H1 (cell line): ENCODE data around the gene ZNF618. TPM values are rescaled to one million over a fixed set of nuclear protein-coding genes. Genes with fewer than 3 reads are reported as not detected.

Experiments used
- CTCF ChIA-PET: fragments of 300-600 bp; sonication (Branson Sonifier 250); formaldehyde crosslinking; loops from one replicate; lab custom pipeline; 2021; ENCODE audit not compliant: partially characterized antibody; lab: Charles Lee
- POLR2A ChIA-PET: fragments of 300-600 bp; sonication (Branson Sonifier 250); formaldehyde crosslinking; loops from one replicate; lab custom pipeline; 2021; ENCODE audit warnings: inconsistent platforms; ENCODE audit not compliant: partially characterized antibody; lab: Charles Lee
- DNase-seq, 2 experiments: peaks; one replicate each; pipeline versions ENCODE4 v3.0.0 to v3.0.0-alpha.2; 2010 to 2022; ENCODE audit warnings: low spot score in 2 of 2, low read depth in 1 of 2, mixed read lengths in 1 of 2
- FAIRE-seq: peaks from 2 replicates; lab custom pipeline; 2011; peaks lifted over from hg19 to GRCh38; lab: Jason Lieb, UNC
- H2AFZ ChIP-seq: 2 replicates; pipeline ENCODE4 v1.8.1; 2012; ENCODE audit warnings: low read length, inconsistent platforms
- H2AK5ac ChIP-seq: 2 replicates; pipeline ENCODE4 v1.6.1; 2013; ENCODE audit warnings: low read depth, low read length
- H2BK120ac ChIP-seq: replicated peaks from 2 replicates; pipeline ENCODE3; 2013; ENCODE audit warnings: low read depth, low read length, inconsistent platforms
- H2BK12ac ChIP-seq: 2 replicates; pipeline ENCODE4 v1.6.1; 2013; ENCODE audit warnings: low read depth, low read length
- H2BK15ac ChIP-seq: 2 replicates; pipeline ENCODE4 v1.6.1; 2013; ENCODE audit warnings: low read length
- H2BK20ac ChIP-seq: 2 replicates; pipeline ENCODE4 v1.6.1; 2013; ENCODE audit warnings: low read length
- H2BK5ac ChIP-seq: 2 replicates; pipeline ENCODE4 v1.6.1; 2013; ENCODE audit warnings: low read depth, low read length
- H3K14ac ChIP-seq: 2 replicates; pipeline ENCODE4 v1.6.1; 2013; ENCODE audit warnings: inconsistent platforms; ENCODE audit not compliant: insufficient read length
- H3K18ac ChIP-seq: 2 replicates; pipeline ENCODE4 v1.6.1; 2013; ENCODE audit warnings: low read length; ENCODE audit errors: extremely low read depth
- H3K23ac ChIP-seq: 2 replicates; pipeline ENCODE4 v1.6.1; 2013; ENCODE audit warnings: inconsistent platforms; ENCODE audit not compliant: insufficient read length
- H3K23me2 ChIP-seq: 2 replicates; pipeline ENCODE4 v1.6.1; 2013; ENCODE audit warnings: low read depth, low read length
- H3K27ac ChIP-seq: 2 replicates; pipeline ENCODE4 v1.6.1; 2011; ENCODE audit warnings: low read depth, low read length, inconsistent platforms
- H3K27me3 ChIP-seq, 4 experiments: replicated peaks in 1 of 4; 1 replicate in 1 of 4; 2 replicates in 3 of 4; pipeline versions ENCODE4 v1.6.1 to v1.8.1; 2011 to 2013; ENCODE audit warnings: low read length in 3 of 4, mild to moderate bottlenecking in 3 of 4, inconsistent platforms in 2 of 4, mixed read lengths in 2 of 4, moderate library complexity in 1 of 4; ENCODE audit not compliant: control insufficient read depth in 3 of 4, insufficient read depth in 3 of 4; ENCODE audit errors: extremely low read depth in 1 of 4
- H3K36me3 ChIP-seq, 4 experiments: 2 replicates each; pipeline versions ENCODE4 v1.6.1 to v1.8.1; 2011 to 2013; ENCODE audit warnings: mild to moderate bottlenecking in 4 of 4, low read length in 3 of 4, moderate library complexity in 2 of 4, control low read depth in 1 of 4, inconsistent platforms in 1 of 4; ENCODE audit not compliant: insufficient read depth in 4 of 4, control insufficient read depth in 2 of 4
- H3K4ac ChIP-seq: replicated peaks from 2 replicates; pipeline ENCODE3; 2013; ENCODE audit warnings: low read length, low read depth, mixed read lengths, inconsistent platforms; ENCODE audit not compliant: insufficient read length
- H3K4me1 ChIP-seq, 4 experiments: replicated peaks in 1 of 4; 1 replicate in 1 of 4; 2 replicates in 3 of 4; pipeline versions ENCODE4 v1.6.1 to v1.8.1; 2011 to 2013; ENCODE audit warnings: low read length in 3 of 4, inconsistent platforms in 2 of 4, mixed read lengths in 1 of 4; ENCODE audit not compliant: insufficient read depth in 4 of 4, control insufficient read depth in 3 of 4
- H3K4me2 ChIP-seq, 2 experiments: 2 replicates each; pipeline versions ENCODE4 v1.6.1 to v1.8.1; 2011 to 2013; ENCODE audit warnings: low read depth in 2 of 2, low read length in 2 of 2, control low read depth in 1 of 2, inconsistent platforms in 1 of 2, mild to moderate bottlenecking in 1 of 2; ENCODE audit not compliant: insufficient read depth in 1 of 2
- H3K4me3 ChIP-seq, 4 experiments: fragments of 200-600, 300-600 bp in 1 of 4; sonication (generic), shearing (Covaris generic), sonication (Bioruptor Twin) in 1 of 4; 2 replicates each; pipeline versions ENCODE4 v1.5.1 to v1.8.1; 2011 to 2016; ENCODE audit warnings: low read length in 4 of 4, low read depth in 3 of 4, control low read depth in 2 of 4, inconsistent platforms in 2 of 4, mild to moderate bottlenecking in 2 of 4, mixed read lengths in 1 of 4, moderate library complexity in 1 of 4; ENCODE audit not compliant: insufficient read depth in 2 of 4; ENCODE audit errors: extremely low read depth in 1 of 4
- H3K56ac ChIP-seq: replicated peaks from 2 replicates; pipeline ENCODE3; 2013; ENCODE audit warnings: low read depth, mild to moderate bottlenecking, mixed read lengths, low read length, inconsistent platforms; ENCODE audit not compliant: insufficient read length
- H3K79me1 ChIP-seq: 2 replicates; pipeline ENCODE4 v1.6.1; 2013; ENCODE audit warnings: low read depth, low read length, control low read depth
- H3K79me2 ChIP-seq, 2 experiments: 2 replicates each; pipeline versions ENCODE4 v1.6.1 to v1.8.1; 2012 to 2013; ENCODE audit warnings: low read length in 2 of 2, mild to moderate bottlenecking in 2 of 2, inconsistent platforms in 1 of 2; ENCODE audit not compliant: insufficient read depth in 2 of 2, control insufficient read depth in 1 of 2
- H3K9ac ChIP-seq, 4 experiments: replicated peaks in 1 of 4; 1 replicate in 1 of 4; 2 replicates in 3 of 4; pipeline versions ENCODE4 v1.6.1 to v1.8.1; 2011 to 2013; ENCODE audit warnings: low read depth in 3 of 4, low read length in 3 of 4, control low read depth in 2 of 4, mild to moderate bottlenecking in 2 of 4, moderate library complexity in 2 of 4, inconsistent platforms in 1 of 4; ENCODE audit errors: extremely low read depth in 1 of 4
- H3K9me3 ChIP-seq, 2 experiments: 2 replicates each; pipeline versions ENCODE4 v1.6.1 to v1.8.1; 2012 to 2013; ENCODE audit warnings: mild to moderate bottlenecking in 2 of 2, moderate library complexity in 2 of 2, control low read depth in 1 of 2, inconsistent platforms in 1 of 2, low read depth in 1 of 2, low read length in 1 of 2, mixed read lengths in 1 of 2; ENCODE audit not compliant: insufficient read depth in 2 of 2
- H4K20me1 ChIP-seq, 2 experiments: replicated peaks in 1 of 2; 2 replicates each; pipeline versions ENCODE3 to v1.8.1; 2011 to 2013; ENCODE audit warnings: inconsistent platforms in 2 of 2, low read length in 2 of 2, mild to moderate bottlenecking in 1 of 2; ENCODE audit not compliant: insufficient read depth in 2 of 2, control insufficient read depth in 1 of 2
- H4K5ac ChIP-seq: 2 replicates; pipeline ENCODE4 v1.6.1; 2013; ENCODE audit warnings: low read length, low read depth, mixed read lengths, inconsistent platforms; ENCODE audit not compliant: insufficient read length
- H4K8ac ChIP-seq: 2 replicates; pipeline ENCODE4 v1.8.0; 2013; ENCODE audit warnings: mild to moderate bottlenecking, moderate library complexity, low read length, inconsistent platforms; ENCODE audit not compliant: insufficient read depth; ENCODE audit errors: extremely low read depth
- H4K91ac ChIP-seq: replicated peaks from 2 replicates; pipeline ENCODE3; 2013; ENCODE audit warnings: low read length, mixed read lengths, inconsistent platforms; ENCODE audit not compliant: insufficient read length
- EP300 ChIP-seq, 2 experiments: IDR thresholded peaks; 1 replicate in 1 of 2; 2 replicates in 1 of 2; pipeline ENCODE4 v1.6.1; 2011 to 2012; ENCODE audit warnings: low read depth in 2 of 2, low read length in 2 of 2, mild to moderate bottlenecking in 2 of 2, borderline replicate concordance in 1 of 2, inconsistent platforms in 1 of 2, moderate library complexity in 1 of 2
- GTF2F1 ChIP-seq: IDR thresholded peaks from 2 replicates; pipeline ENCODE4 v1.6.1; 2012; ENCODE audit warnings: low read depth, low read length, improper control_type of control experiment, borderline replicate concordance
- JUND ChIP-seq: IDR thresholded peaks from 2 replicates; pipeline ENCODE4 v1.6.1; 2011; ENCODE audit warnings: mild to moderate bottlenecking, improper control_type of control experiment, low read length
- KDM1A ChIP-seq: fragments of 200-600, 300-600 bp; sonication (generic); IDR thresholded peaks from 2 replicates; pipeline ENCODE4 v1.7.1; 2016; ENCODE audit warnings: mild to moderate bottlenecking, low read length, borderline replicate concordance
- KDM5A ChIP-seq: fragments of 200-600 bp; IDR thresholded peaks from 2 replicates; pipeline ENCODE4 v1.7.1; 2012; ENCODE audit warnings: mild to moderate bottlenecking, low read length, inconsistent platforms, mixed read lengths
- MAX ChIP-seq: IDR thresholded peaks from 2 replicates; pipeline ENCODE4 v1.6.1; 2012; ENCODE audit warnings: inconsistent platforms
- NRF1 ChIP-seq: IDR thresholded peaks from 2 replicates; pipeline ENCODE4 v1.6.1; 2011; ENCODE audit warnings: mild to moderate bottlenecking, low read depth, low read length, improper control_type of control experiment
- POU5F1 ChIP-seq: IDR thresholded peaks from 2 replicates; pipeline ENCODE4 v1.6.1; 2011; ENCODE audit warnings: low read depth, mild to moderate bottlenecking, low read length, moderate library complexity
- RFX5 ChIP-seq: IDR thresholded peaks from 2 replicates; pipeline ENCODE4 v1.6.1; 2011; ENCODE audit warnings: low read depth, low read length, improper control_type of control experiment, borderline replicate concordance
- SAP30 ChIP-seq: fragments of 300-600 bp; sonication (generic); IDR thresholded peaks from 2 replicates; pipeline ENCODE4 v1.7.1; 2012; ENCODE audit warnings: low read length, moderate library complexity, mild to moderate bottlenecking, inconsistent platforms; ENCODE audit not compliant: insufficient read depth, insufficient replicate concordance
- SIN3A ChIP-seq, 2 experiments: IDR thresholded peaks in 1 of 2; conservative IDR thresholded peaks in 1 of 2; 2 replicates each; pipeline ENCODE4 v1.6.1; 2011 to 2012; ENCODE audit warnings: low read length in 2 of 2, improper control_type of control experiment in 1 of 2, low read depth in 1 of 2, mild to moderate bottlenecking in 1 of 2
- TAF1 ChIP-seq: IDR thresholded peaks from 2 replicates; pipeline ENCODE4 v1.6.1; 2011; ENCODE audit warnings: mild to moderate bottlenecking, low read depth, low read length
- TCF12 ChIP-seq: IDR thresholded peaks from 2 replicates; pipeline ENCODE4 v1.6.1; 2011; ENCODE audit warnings: low read depth, mild to moderate bottlenecking, low read length
- WGBS, 2 experiments: shearing (Covaris generic) in 1 of 2; methylation state at CpG; one replicate each; pipeline versions ENCODE4 v1.1.6 to v1.1.7; 2013 to 2015; ENCODE audit warnings: low lambda C conversion rate in 2 of 2, mixed read lengths in 2 of 2, inconsistent platforms in 1 of 2, low coverage in 1 of 2, missing lambda C conversion rate in 1 of 2; ENCODE audit not compliant: insufficient replicate concordance in 2 of 2, insufficient coverage in 1 of 2, insufficient read length in 1 of 2; ENCODE audit errors: extremely low coverage in 1 of 2, missing lambda C conversion rate in 1 of 2; 5-methylcytosine and 5-hydroxymethylcytosine counted together
- polyA plus RNA-seq, 7 experiments: library from polyadenylated mRNA; depleted of rRNA in 3 of 7; stranded (reverse) in 5 of 7; unstranded in 2 of 7; fragments of >200 nt in 5 of 7; fragments of 200-250 nt in 2 of 7; gene quantifications; 1 replicate in 5 of 7; 2 replicates in 1 of 7; 4 replicates in 1 of 7; pipeline versions ENCODE4 v1.2.1 to v1.2.3, GENCODE V29; 2011 to 2013; ENCODE audit warnings: missing spikeins in 2 of 7, mixed read lengths in 2 of 7
- total RNA-seq: library from RNA; stranded (reverse); fragmentation: NEBNext Ultra II Directional; extraction: Animal tissue kit (Norgen Biotek cat#: 25700); gene quantifications from 2 replicates; pipeline ENCODE4 v1.2.1, GENCODE V29; 2021

The ZNF618 gene
- total and polyA plus RNA-seq, 2 of the 8 experiments (the other 6 are each of a cell fraction or from before 2014, with no cell fraction given), result 9.6 to 28.5 TPM

GRCh38 chr9:113955076-113955752, 79.1 kb downstream of the ZNF618 start:
- Histone ChIP-seq H3K27me3 (no peaks in the 10 kb centered on the region), H3K27ac (no peak overlapping the region), H3K56ac (no peak overlapping the region), H3K4ac (no peak overlapping the region), H3K79me1 (no peaks in the 10 kb centered on the region; the same call in 1 of the 2 replicates), H2AFZ (no peak overlapping the region), H4K8ac (no peak overlapping the region), H3K36me3 (no peaks in the 10 kb centered on the region), H3K23ac (no peak overlapping the region), H3K18ac (no peak overlapping the region), H2AK5ac (no peak overlapping the region), H4K91ac (no peak overlapping the region), H3K9me3 (no peaks in the 10 kb centered on the region), H2BK20ac (no peak overlapping the region), H3K9ac (no peak overlapping the region), H4K5ac (no peak overlapping the region), H2BK12ac (no peak overlapping the region), H3K4me2 (no peak overlapping the region), H3K4me1 (no peaks in the 10 kb centered on the region; a peak in 1 of 7 replicates), H3K23me2 (no peaks in the 10 kb centered on the region), H3K14ac (no peak overlapping the region), H3K79me2 (peaks cover 0 to 5% of the 10 kb centered on the region in 2 experiments; a peak in 1 of 4 replicates), H2BK15ac (no peak overlapping the region), H3K4me3 (no peak overlapping the region), H4K20me1 (peaks cover 2 to 4% of the 10 kb centered on the region in 2 experiments), H2BK120ac (no peak overlapping the region), H2BK5ac (no peak overlapping the region)
- FAIRE-seq (no peak), DNase-seq (no peak)
- ChIA-PET POLR2A (no interaction called here), CTCF (interaction anchor here (0.9 to 2.0 kb wide), 3 partner anchors 8 to 147 kb away, joined by 4 to 10 read pairs (median 6); no protein-coding TSS in a partner anchor)
- WGBS, 2 experiments, result 96% methylated on average over 2 of the region's 2 CpGs; no CpG with 5 or more reads in 1 of the 2 experiments
- TF ChIP-seq KDM5A, result no peak
- TF ChIP-seq TCF12, result no peak
- TF ChIP-seq MAX, result no peak
- no peak for TF ChIP-seq TAF1
- no peak for TF ChIP-seq SAP30
- no peak for TF ChIP-seq KDM1A
- TF ChIP-seq EP300 (IDR thresholded peaks at IDR 0.05; ENCODE audit: borderline replicate concordance in 1 of 2, low read depth in 2 of 2, low read length in 2 of 2), result no peak
- TF ChIP-seq RFX5, result no peak
- TF ChIP-seq GTF2F1, result no peak
- no peak for TF ChIP-seq POU5F1
- TF ChIP-seq NRF1, result no peak
- TF ChIP-seq SIN3A (conservative IDR thresholded peaks at IDR 0.05 in 1 of 2, IDR thresholded peaks at IDR 0.05 in 1 of 2; ENCODE audit: low read depth in 1 of 2, low read length in 2 of 2), result no peak
- no peak for TF ChIP-seq JUND
